GM12878 (cell line): Measurements from ENCODE around the gene TGM5. TPM values are rescaled to one million over a fixed set of nuclear protein-coding genes. Genes with fewer than 3 reads are reported as not detected.

Experiments used
- ATAC-seq: fragments of 200-7000 bp; cut with Tn5 transposase; 3 replicates; pipeline ENCODE4 v1.9.1; 2020; ENCODE audit warnings: mild to moderate bottlenecking, moderate library complexity
- BruUV-seq: library from RNA; stranded (reverse); fragments of 400-500 nt; replicated peaks from 2 replicates; lab custom pipeline; 2021; lab: Mats Ljungman, UMichigan
- CTCF ChIA-PET: fragments of 300-600 bp; sonication (Branson Sonifier 250); formaldehyde crosslinking; extraction: SDS; loops from one replicate; lab custom pipeline; 2021; ENCODE audit warnings: inconsistent platforms; lab: Yijun Ruan, JAX
- POLR2A ChIA-PET: fragments of 350-600 bp; formaldehyde crosslinking; extraction: SDS; loops from one replicate; lab custom pipeline; 2021; ENCODE audit warnings: inconsistent platforms; lab: Charles Lee
- RAD21 ChIA-PET: fragments of 300-600 bp; sonication (Branson Sonifier 250); formaldehyde crosslinking; loops from one replicate; lab custom pipeline; 2023; ENCODE audit warnings: antibody characterized with exemption; ENCODE audit not compliant: unreplicated experiment; lab: Charles Lee
- SMC1A ChIA-PET: fragments of 300-600 bp; sonication (Branson Sonifier 250); formaldehyde crosslinking; loops from one replicate; lab custom pipeline; 2023; ENCODE audit not compliant: unreplicated experiment, uncharacterized antibody; lab: Charles Lee
- DNase-seq: peaks from one replicate; pipeline ENCODE4 v3.0.0-alpha.2; 2011; ENCODE audit warnings: low read depth, low spot score
- FAIRE-seq: peaks from 3 replicates; lab custom pipeline; 2011; peaks lifted over from hg19 to GRCh38; lab: Jason Lieb, UNC
- H2AFZ ChIP-seq: 2 replicates; pipeline ENCODE4 v1.6.0; 2011; ENCODE audit warnings: low read depth, low read length, control low read depth; ENCODE audit not compliant: control insufficient read depth
- H3K27ac ChIP-seq: 2 replicates; pipeline ENCODE4 v1.5.1; 2011; ENCODE audit warnings: control low read depth; ENCODE audit not compliant: control insufficient read depth, insufficient read depth
- H3K27me3 ChIP-seq, 2 experiments: replicated peaks in 1 of 2; 2 replicates each; pipeline versions ENCODE4 v1.6.0 to v1.6.1; 2011; ENCODE audit warnings: low read length in 1 of 2; ENCODE audit not compliant: control insufficient read depth in 2 of 2, insufficient read depth in 2 of 2
- H3K36me3 ChIP-seq, 2 experiments: 2 replicates each; pipeline ENCODE4 v1.5.1; 2011; ENCODE audit warnings: low read length in 1 of 2; ENCODE audit not compliant: control insufficient read depth in 2 of 2, insufficient read depth in 2 of 2
- H3K4me1 ChIP-seq: 2 replicates; pipeline ENCODE4 v1.6.1; 2011; ENCODE audit warnings: mild to moderate bottlenecking, low read length, moderate library complexity, mixed read lengths; ENCODE audit not compliant: control insufficient read depth, insufficient read depth
- H3K4me2 ChIP-seq: 2 replicates; pipeline ENCODE4 v1.6.0; 2011; ENCODE audit warnings: control low read depth; ENCODE audit not compliant: control insufficient read depth, insufficient read depth
- H3K4me3 ChIP-seq: fragments of 200-600 bp; sonication (generic); 2 replicates; pipeline ENCODE4 v1.5.1; 2016
- H3K79me2 ChIP-seq: 2 replicates; pipeline ENCODE4 v1.6.0; 2011; ENCODE audit warnings: low read length; ENCODE audit not compliant: control insufficient read depth, insufficient read depth
- H3K9ac ChIP-seq: 2 replicates; pipeline ENCODE4 v1.8.0; 2011; ENCODE audit warnings: low read length, control low read depth, mixed read lengths; ENCODE audit not compliant: control insufficient read depth, insufficient read depth
- H3K9me3 ChIP-seq: replicated peaks from 3 replicates; pipeline ENCODE4 v1.5.1; 2011; ENCODE audit warnings: mild to moderate bottlenecking, low read length; ENCODE audit not compliant: control insufficient read depth, insufficient read depth
- H4K20me1 ChIP-seq: 2 replicates; pipeline ENCODE4 v1.6.0; 2011; ENCODE audit not compliant: control insufficient read depth, insufficient read depth
- CBX3 ChIP-seq: fragments of 200-600 bp; sonication (generic); IDR thresholded peaks from 2 replicates; pipeline ENCODE4 v1.6.1; 2016; ENCODE audit warnings: low read depth, borderline replicate concordance
- CHD1 ChIP-seq: IDR thresholded peaks from 2 replicates; pipeline ENCODE4 v1.6.1; 2012; ENCODE audit warnings: low read depth, low read length, improper control_type of control experiment
- ETV6 ChIP-seq, 2 experiments: fragments of 450-650 bp in 1 of 2; IDR thresholded peaks in 1 of 2; conservative IDR thresholded peaks in 1 of 2; 2 replicates each; pipeline ENCODE4 v1.6.1; 2014; ENCODE audit warnings: antibody characterized with exemption in 1 of 2, borderline replicate concordance in 1 of 2, low read depth in 1 of 2, mild to moderate bottlenecking in 1 of 2, moderate library complexity in 1 of 2
- GABPA ChIP-seq: IDR thresholded peaks from 2 replicates; pipeline ENCODE4 v1.6.1; 2014; ENCODE audit warnings: antibody characterized with exemption, low read depth, mild to moderate bottlenecking, inconsistent platforms
- PKNOX1 ChIP-seq: fragments of 450-650 bp; IDR thresholded peaks from 2 replicates; pipeline ENCODE4 v1.6.1; 2016; ENCODE audit warnings: mild to moderate bottlenecking
- POLR2AphosphoS5 ChIP-seq: IDR thresholded peaks from 2 replicates; pipeline ENCODE4 v1.6.1; 2011; ENCODE audit warnings: mild to moderate bottlenecking, low read length, inconsistent platforms
- POU2F2 ChIP-seq: IDR thresholded peaks from 3 replicates; pipeline ENCODE4 v1.6.1; 2011; ENCODE audit warnings: low read depth, mild to moderate bottlenecking, low read length, borderline replicate concordance
- RELA ChIP-seq: fragments of 450-650 bp; IDR thresholded peaks from 2 replicates; pipeline ENCODE4 v1.8.0; 2014; ENCODE audit warnings: borderline replicate concordance; ENCODE audit not compliant: partially characterized antibody
- REST ChIP-seq: IDR thresholded peaks from 2 replicates; pipeline ENCODE4 v1.6.1; 2012; ENCODE audit warnings: mild to moderate bottlenecking, low read depth, low read length
- TBL1XR1 ChIP-seq: IDR thresholded peaks from 2 replicates; pipeline ENCODE4 v1.6.1; 2012; ENCODE audit warnings: low read depth, low read length, improper control_type of control experiment
- TCF3 ChIP-seq: IDR thresholded peaks from 2 replicates; pipeline ENCODE4 v1.6.1; 2012; ENCODE audit warnings: low read depth, mild to moderate bottlenecking, low read length, borderline replicate concordance; ENCODE audit not compliant: insufficient read depth
- ZBED1 ChIP-seq: IDR thresholded peaks from 2 replicates; pipeline ENCODE4 v1.6.1; 2016; ENCODE audit warnings: borderline replicate concordance
- ZBTB4 ChIP-seq: fragments of 450-650 bp; formaldehyde crosslinking; IDR thresholded peaks from 2 replicates; pipeline ENCODE4 v1.4.0; 2022; ENCODE audit warnings: mild to moderate bottlenecking, moderate library complexity
- WGBS: methylation state at CpG from one replicate; pipeline ENCODE4 v1.1.6; 2016; ENCODE audit warnings: low lambda C conversion rate; ENCODE audit not compliant: insufficient replicate concordance, insufficient coverage; ENCODE audit errors: missing lambda C conversion rate; 5-methylcytosine and 5-hydroxymethylcytosine counted together
- in situ Hi-C: fragments of 300-500 bp; cut with MboI; formaldehyde crosslinking; loops from 9 replicates; pipeline ENCODE4 v1.14.3; 2018; ENCODE audit warnings: mixed read lengths
- intact Hi-C: fragments of 100-400 bp; cut with micrococcal nuclease; formaldehyde crosslinking; loops from one replicate; pipeline ENCODE4 v1.14.2; 2022; ENCODE audit not compliant: unreplicated experiment
- polyA plus RNA-seq, 11 experiments: library from polyadenylated mRNA; depleted of rRNA in 4 of 11; unstranded in 6 of 11; stranded (reverse) in 5 of 11; fragments of >200 nt; fragmentation: Nextera tagmentation in 4 of 11; fragmentation: Illumina TruSeq in 1 of 11; extraction: Ambion mirVana in 4 of 11; extraction: Trizol in 1 of 11; gene quantifications; 1 replicate in 1 of 11; 2 replicates in 10 of 11; pipeline versions ENCODE4 v1.2.1 to v1.2.3, GENCODE V29; 2011 to 2016; ENCODE audit warnings: inconsistent platforms in 2 of 11, missing spikeins in 2 of 11, low read depth in 1 of 11
- total RNA-seq, 4 experiments: library from RNA; depleted of rRNA in 3 of 4; stranded (reverse); fragments of >200 nt in 3 of 4; fragmentation: Illumina TruSeq in 1 of 4; extraction: Trizol in 1 of 4; gene quantifications; 2 replicates each; pipeline versions ENCODE4 v1.2.1 to v1.2.3, GENCODE V29; 2013 to 2021

Gene TGM5
- total and polyA plus RNA-seq, 10 of the 15 experiments (the other 5 are each of a cell fraction or from before 2014, with no cell fraction given) = 4.4 to 27.1 (median 5.6) TPM

DNA sequence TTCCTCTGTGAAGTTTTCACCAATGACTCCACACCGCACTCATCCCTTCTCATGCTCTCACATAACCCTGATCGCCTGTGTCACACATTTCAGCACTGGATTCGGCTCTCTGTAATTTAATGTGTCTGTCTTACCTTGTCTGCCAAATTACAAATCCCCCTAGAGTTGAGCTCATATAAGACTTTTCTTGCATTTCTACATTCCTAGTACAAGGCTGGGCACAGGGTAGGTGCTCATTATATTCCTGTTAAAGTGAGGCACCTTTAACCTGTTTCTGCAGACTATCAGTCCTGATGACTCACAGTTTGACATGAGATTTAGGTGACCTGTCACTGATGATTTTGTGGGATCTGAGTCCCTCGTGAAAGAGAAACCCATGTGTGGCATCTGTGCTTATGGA lies 22.6 kb downstream of the TGM5 start:
- peaks cover 23% of the 10 kb centered on the region for H3K4me1 ChIP-seq
- no peaks in the 10 kb centered on the region for H4K20me1 ChIP-seq
- FAIRE-seq = no peak
- no peak overlapping the region for H3K4me3 ChIP-seq
- ChIA-PET SMC1A (interaction anchor here (1.7 kb wide), 3 partner anchors 18 to 24 kb away, joined by 6 to 7 read pairs (median 6); partner anchors contain the start of gene TGM5), RAD21 (interaction anchor here (1.6 kb wide), 1 partner anchor 19 kb away, joined by 4 read pairs; no protein-coding TSS in a partner anchor), CTCF (interaction anchor here (1.1 to 1.9 kb wide), 4 partner anchors 10 to 41 kb away, joined by 3 to 7 read pairs (median 5); no protein-coding TSS in a partner anchor)
- intact Hi-C loops = no loop called here
- H2AFZ ChIP-seq = no peak overlapping the region
- TF ChIP-seq REST (no peak), CHD1 (no peak), ZBTB4 (CRISPR knock-in tag) (no peak), TCF3 (no peak), ETV6 (conservative IDR thresholded peaks at IDR 0.05 in 1 of 2, IDR thresholded peaks at IDR 0.05 in 1 of 2; ENCODE audit: borderline replicate concordance in 1 of 2, low read depth in 1 of 2) (no peak), RELA (no peak), PKNOX1 (no peak), CBX3 (no peak), POU2F2 (no peak), TBL1XR1 (no peak), ZBED1 (no peak), POLR2AphosphoS5 (no peak), GABPA (no peak)
- TF ChIP-seq, all 136 proteins: peak for 0
- 78% methylated on average over 4 of the region's 4 CpGs for WGBS
- Histone ChIP-seq H3K27ac (no peak overlapping the region), H3K36me3 (no peaks in the 10 kb centered on the region), H3K27me3 (no peaks in the 10 kb centered on the region), H3K9me3 (no peaks in the 10 kb centered on the region), H3K9ac (no peak overlapping the region), H3K4me2 (no peak overlapping the region), H3K79me2 (no peaks in the 10 kb centered on the region)
- no TSS peak for BruUV-seq
- in situ Hi-C loops = no loop called here
- DNase-seq = no peak
- POLR2A ChIA-PET = interaction anchor here (1.4 kb wide), 1 partner anchor 9 kb away, joined by 6 read pairs; no protein-coding TSS in a partner anchor
- no peak for ATAC-seq
